ENCODE data around the gene MSANTD3.

DNA sequence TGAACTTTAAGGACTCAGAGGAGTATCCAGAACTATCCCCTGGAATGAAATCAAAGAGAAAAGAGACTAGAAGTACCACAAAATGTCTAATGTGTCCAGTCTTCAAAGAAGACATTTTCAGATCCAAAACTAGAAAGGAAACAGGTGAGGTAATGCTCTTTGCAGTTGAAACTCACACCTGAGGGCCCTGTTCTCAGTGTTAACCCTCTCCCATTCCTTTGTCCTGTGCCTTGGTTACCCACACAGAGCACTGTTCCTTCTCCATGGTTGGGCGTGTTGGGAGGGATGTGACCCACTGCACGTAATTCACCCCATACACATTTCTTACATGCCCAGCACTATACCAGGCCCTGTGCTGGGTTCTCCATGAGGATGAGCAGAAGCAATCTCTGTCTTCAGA, 21.3 kb downstream of the MSANTD3 start:
- no peak for TF ChIP-seq BHLHE40 (IDR thresholded peaks at IDR 0.05; ENCODE audit: low read depth, low read length)
- no peak for TF ChIP-seq MAZ (IDR thresholded peaks at IDR 0.05; ENCODE audit: borderline replicate concordance, low read depth, low read length)
- TF ChIP-seq, protein P1, sequence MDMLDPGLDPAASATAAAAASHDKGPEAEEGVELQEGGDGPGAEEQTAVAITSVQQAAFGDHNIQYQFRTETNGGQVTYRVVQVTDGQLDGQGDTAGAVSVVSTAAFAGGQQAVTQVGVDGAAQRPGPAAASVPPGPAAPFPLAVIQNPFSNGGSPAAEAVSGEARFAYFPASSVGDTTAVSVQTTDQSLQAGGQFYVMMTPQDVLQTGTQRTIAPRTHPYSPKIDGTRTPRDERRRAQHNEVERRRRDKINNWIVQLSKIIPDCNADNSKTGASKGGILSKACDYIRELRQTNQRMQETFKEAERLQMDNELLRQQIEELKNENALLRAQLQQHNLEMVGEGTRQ (IDR thresholded peaks at IDR 0.05; ENCODE audit: low read depth, low read length), result no peak
- no peak for TF ChIP-seq RFX5 (IDR thresholded peaks at IDR 0.05; ENCODE audit: low read depth, low read length)
- TF ChIP-seq, protein P2, sequence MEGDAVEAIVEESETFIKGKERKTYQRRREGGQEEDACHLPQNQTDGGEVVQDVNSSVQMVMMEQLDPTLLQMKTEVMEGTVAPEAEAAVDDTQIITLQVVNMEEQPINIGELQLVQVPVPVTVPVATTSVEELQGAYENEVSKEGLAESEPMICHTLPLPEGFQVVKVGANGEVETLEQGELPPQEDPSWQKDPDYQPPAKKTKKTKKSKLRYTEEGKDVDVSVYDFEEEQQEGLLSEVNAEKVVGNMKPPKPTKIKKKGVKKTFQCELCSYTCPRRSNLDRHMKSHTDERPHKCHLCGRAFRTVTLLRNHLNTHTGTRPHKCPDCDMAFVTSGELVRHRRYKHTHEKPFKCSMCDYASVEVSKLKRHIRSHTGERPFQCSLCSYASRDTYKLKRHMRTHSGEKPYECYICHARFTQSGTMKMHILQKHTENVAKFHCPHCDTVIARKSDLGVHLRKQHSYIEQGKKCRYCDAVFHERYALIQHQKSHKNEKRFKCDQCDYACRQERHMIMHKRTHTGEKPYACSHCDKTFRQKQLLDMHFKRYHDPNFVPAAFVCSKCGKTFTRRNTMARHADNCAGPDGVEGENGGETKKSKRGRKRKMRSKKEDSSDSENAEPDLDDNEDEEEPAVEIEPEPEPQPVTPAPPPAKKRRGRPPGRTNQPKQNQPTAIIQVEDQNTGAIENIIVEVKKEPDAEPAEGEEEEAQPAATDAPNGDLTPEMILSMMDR (conservative IDR thresholded peaks at IDR 0.05; ENCODE audit: low read depth, low read length), result no peak
- no peak for TF ChIP-seq RAD21 (IDR thresholded peaks at IDR 0.05; ENCODE audit: low read length)
- TF ChIP-seq POLR2A (IDR thresholded peaks at IDR 0.05; ENCODE audit: low read depth, low read length), result no peak
- no peak for TF ChIP-seq SMC3 (IDR thresholded peaks at IDR 0.05; ENCODE audit: low read depth, low read length)
- no peak for TF ChIP-seq MAFK (IDR thresholded peaks at IDR 0.05; ENCODE audit: low read depth, low read length)
- TF ChIP-seq, protein P3, sequence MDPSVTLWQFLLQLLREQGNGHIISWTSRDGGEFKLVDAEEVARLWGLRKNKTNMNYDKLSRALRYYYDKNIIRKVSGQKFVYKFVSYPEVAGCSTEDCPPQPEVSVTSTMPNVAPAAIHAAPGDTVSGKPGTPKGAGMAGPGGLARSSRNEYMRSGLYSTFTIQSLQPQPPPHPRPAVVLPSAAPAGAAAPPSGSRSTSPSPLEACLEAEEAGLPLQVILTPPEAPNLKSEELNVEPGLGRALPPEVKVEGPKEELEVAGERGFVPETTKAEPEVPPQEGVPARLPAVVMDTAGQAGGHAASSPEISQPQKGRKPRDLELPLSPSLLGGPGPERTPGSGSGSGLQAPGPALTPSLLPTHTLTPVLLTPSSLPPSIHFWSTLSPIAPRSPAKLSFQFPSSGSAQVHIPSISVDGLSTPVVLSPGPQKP (IDR thresholded peaks at IDR 0.05; ENCODE audit: borderline replicate concordance, low read depth, low read length), result no peak
- TF ChIP-seq CHD1 (IDR thresholded peaks at IDR 0.05; ENCODE audit: low read depth, low read length), result no peak
- TF ChIP-seq MXI1 (IDR thresholded peaks at IDR 0.05; ENCODE audit: borderline replicate concordance, low read depth, low read length), result no peak
